HG02885 (cell line): ENCODE measurements around the gene SEPTIN10.
"Not testable (repeated sequence)": the region's sequence is repeated elsewhere in the genome, so short reads cannot be mapped to it uniquely, and the experiment has no call there.

Experiments
- ATAC-seq: cut with Tn5 transposase; IDR thresholded peaks from one replicate; pipeline ENCODE4 v1.9.1; 2021; ENCODE audit warnings: mild to moderate bottlenecking; ENCODE audit not compliant: unreplicated experiment, poor library complexity

Gene SEPTIN10

DNA sequence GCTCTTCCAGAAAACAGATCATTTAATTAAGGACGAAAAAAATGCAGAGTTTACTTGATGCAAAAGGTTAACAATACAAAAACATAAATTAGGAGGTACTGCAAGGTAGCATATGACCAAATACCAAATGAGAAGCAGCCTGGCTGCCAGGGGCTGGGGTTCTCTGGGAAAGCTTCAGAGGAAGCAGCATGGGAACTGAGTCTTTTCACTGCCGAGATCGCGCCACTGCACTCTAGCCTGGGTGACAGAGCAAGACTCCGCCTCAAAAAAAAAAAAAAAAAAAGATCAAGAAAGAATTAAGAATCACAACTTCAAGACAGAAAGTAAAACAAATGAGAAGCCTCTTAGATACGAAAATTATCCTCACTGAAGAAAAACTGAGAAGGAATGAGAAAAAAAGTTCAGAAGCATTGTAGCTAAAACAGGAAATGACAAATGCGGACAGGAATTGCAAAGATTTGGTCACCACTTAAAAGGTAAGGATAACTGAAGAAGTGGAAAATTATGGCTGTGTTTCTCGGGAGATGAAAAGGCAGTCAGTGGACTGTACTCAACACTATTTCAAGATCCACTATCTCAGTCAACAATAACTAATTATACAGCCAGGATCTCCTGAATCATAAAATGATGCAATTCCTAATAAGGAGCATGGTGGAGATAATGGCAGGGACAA lies 4.3 kb downstream of the SEPTIN10 start:
- ATAC-seq, result no peak

DNA sequence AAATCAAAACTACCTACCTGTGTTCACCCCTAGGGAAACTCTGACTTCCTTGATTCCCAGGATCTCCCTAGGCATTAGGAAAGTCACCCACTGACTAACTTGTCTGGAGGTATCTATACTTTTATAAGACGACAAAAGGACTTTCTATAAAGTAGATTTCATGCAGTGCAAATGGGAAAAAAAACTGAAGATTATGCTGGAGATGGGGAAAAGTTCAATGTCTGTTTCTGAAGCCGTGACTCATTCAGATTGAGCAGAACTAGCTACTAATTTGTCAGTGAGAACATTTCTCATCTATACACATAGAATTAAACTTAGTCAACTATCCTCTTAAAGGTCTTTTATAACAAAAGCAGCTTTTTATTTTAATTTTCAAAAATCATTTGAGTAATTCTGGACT lies 6.0 kb downstream of the SEPTIN10 start:
- no peak for ATAC-seq

- no peak for ATAC-seq
These were observed 9.2 kb downstream of the SEPTIN10 start for GRCh38 chr2:109604597-109604996.

GRCh38 chr2:109602617-109603188 lies 11.1 kb downstream of the SEPTIN10 start:
- no peak for ATAC-seq

DNA sequence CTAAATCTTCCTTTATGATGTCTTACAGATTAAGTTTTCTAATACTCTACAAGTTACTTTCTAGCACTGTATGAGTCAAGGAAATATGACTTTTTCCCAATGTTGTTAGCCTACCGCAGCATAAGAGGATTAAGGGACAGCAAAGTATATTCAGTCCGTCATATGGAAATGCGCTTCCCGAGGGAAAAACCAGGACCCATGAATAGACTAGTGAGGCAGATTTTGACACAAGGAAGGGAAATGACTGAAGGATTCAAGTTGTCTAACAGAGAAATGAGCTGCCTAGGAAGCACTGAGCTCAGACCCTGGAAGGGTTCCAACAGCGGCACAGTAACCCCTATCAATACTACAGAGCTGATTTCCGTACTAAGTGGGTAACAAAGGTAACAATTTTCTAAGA lies 12.0 kb downstream of the SEPTIN10 start:
- ATAC-seq, result no peak

DNA sequence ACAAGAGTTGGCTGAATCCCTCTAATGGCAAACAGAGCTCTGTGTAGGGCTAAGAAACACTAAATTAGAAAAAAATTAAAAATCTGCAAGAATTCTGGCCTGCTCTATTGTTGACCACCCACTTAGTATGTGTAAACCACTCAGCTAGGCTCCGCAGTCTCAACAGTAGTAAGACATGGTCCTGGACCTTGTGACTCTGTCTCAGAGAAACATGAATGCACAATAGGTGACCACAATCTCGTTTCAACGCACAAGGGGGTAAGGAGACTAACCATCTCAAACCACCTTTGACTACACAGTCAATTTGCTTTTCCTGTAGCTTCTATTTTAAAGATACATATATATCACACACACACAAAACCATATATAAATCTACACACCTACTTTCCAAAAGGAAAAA lies 16.5 kb downstream of the SEPTIN10 start:
- no peak for ATAC-seq

DNA sequence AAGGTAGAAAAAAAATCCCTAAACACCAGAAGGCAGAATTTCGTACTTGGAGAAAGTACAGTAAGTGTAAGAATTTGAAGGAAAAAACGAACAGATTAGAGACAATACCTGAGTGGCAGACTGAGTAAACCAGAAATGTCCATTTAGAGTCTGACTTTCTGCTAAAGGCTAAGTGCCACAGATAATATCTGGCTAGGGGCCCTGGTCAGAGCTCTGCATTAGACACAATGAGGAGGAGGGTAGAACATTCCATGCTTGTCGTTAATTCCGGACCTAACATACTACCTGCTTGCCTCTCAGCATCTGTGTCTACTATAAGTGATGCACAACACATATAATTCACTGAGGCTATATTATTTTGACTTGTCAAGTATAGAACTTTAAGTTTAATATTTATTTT lies 18.1 kb downstream of the SEPTIN10 start:
- ATAC-seq, result no peak

DNA sequence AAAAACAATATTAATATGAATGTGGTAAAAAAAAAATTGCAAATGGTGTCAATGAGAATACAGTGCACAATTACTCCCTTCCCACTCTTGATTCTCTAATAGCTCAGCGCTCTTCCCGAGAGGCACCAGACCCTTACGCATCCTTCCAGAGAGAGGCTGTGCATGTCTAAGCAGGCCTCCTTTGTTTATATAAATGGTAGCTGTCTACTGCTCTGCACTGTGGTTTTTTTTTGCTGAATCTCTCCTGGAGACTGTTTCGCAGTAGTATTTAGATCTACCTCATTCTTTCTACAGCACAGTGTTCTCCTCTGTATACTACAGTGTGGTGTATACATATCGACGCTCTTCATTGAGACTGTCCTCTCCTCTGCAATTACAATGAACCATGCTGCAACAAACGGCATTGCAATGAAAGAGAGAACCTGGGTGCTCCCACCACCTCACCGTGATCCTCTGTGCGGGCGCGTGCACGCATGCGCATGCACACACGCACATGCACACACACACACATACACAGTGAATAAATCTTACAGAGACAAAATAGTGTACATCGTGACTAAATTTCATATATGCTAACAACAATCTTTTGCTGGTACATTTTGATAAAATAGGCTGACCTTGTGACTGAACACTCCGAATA lies 19.4 kb downstream of the SEPTIN10 start:
- no peak for ATAC-seq

GRCh38 chr2:109592905-109593304 lies 20.9 kb downstream of the SEPTIN10 start:
- no peak for ATAC-seq

DNA sequence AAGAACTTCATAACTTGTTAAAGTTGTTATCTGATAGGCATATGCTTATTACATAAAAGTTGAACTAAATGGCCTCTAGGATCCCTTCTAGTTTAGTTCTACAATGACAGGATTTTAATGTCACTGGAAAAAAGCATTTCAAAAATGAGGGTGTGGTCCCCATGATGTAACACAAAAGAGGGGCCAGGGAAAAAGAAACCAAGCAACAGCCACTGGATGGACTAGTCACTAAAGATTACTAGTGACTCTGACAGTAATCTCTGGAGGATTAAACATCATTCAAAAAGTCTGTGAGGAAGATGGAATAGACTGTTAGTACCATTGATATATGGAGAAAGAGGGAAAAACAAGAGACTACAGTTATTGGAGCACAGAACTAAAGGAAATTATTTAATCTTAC lies 22.6 kb downstream of the SEPTIN10 start:
- ATAC-seq, result no peak

DNA sequence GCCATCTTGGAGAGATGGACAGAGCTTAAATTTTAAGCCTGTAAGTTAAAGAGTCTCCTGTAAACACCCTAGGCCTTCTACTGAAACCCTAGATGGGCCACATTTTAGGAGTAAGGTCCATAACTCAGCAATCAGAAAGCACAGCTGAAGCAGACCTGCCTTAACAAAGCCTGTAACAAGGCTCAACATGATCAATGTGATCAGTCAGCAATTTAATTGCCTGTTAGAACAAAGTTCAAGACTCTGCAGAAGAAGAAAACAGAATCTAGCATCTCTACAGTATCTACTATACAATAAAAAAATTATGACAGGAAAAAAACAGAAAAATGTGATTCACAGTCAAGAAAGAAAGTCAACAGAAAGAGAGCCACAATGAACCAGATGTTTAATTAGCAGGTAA lies 27.1 kb downstream of the SEPTIN10 start:
- no peak for ATAC-seq

- ATAC-seq, result no peak
These were observed 30.6 kb downstream of the SEPTIN10 start for GRCh38 chr2:109582928-109583895.

GRCh38 chr2:109577630-109578029 lies 36.1 kb downstream of the SEPTIN10 start:
- ATAC-seq, result not testable (repeated sequence)

- no peak for ATAC-seq
These were observed 38.4 kb downstream of the SEPTIN10 start for GRCh38 chr2:109575373-109575772.

GRCh38 chr2:109563980-109564550 lies 49.7 kb downstream of the SEPTIN10 start:
- ATAC-seq, result no peak

DNA sequence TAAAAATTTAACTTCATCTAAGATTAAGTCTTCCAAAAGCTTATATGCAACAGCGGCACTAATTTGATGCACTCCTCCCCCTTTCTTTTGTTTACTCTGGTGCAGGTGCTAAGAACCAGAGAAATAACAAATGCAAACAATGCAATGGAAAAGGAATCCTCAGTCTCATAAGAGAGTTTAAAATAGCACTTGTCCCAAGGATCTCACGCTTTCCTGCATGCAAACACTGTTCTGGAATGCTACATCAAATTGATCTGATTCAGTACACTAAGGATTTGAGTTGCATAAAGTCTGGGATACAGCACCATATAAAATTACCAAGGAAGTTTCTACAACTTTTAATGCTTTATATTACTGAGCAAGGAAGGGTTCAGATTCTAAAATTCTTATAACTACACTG lies 50.5 kb downstream of the SEPTIN10 start:
- no peak for ATAC-seq

DNA sequence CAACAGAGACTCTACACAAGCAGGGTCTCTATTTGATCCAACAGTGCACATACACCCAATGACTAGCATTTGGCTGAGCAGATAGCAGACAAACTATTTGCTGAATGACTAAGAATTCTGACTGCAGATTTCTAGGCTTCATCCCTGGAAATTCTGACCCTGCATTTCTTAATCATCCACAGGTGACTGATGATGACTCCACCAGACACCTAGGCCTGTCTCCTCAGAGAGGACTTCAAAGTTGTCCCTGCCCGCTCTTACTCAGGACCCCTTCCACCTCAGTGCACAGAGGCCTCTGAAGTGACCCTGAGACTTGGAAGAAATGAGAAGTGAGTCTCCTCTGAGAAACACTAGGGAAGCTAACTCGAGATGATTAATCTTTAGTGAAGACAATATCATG lies 51.3 kb downstream of the SEPTIN10 start:
- ATAC-seq, result no peak

GRCh38 chr2:109560265-109560664 lies 53.5 kb downstream of the SEPTIN10 start:
- ATAC-seq, result no peak

GRCh38 chr2:109558076-109558882 lies 55.5 kb downstream of the SEPTIN10 start:
- no peak for ATAC-seq

DNA sequence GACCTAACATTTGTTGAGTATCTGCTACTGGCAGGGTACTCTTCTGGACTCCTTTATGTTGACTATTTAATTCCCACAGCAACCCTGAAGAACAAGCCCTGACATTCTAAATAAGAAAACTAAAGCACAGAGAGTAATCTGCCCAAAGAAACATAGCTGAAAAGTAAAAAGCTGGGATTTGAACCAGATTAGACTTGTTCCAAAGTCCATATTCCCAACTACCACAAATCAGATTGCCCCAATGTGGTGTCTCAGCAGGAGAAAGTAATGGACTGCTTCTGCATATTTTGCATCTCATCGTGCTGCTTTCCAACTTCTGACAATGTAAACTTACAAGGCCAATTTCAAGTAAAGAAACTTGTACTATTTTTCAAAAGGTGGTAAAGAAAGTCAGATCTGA lies 56.5 kb downstream of the SEPTIN10 start:
- ATAC-seq, result no peak
